GM21737 (cell line): ENCODE results near the gene COBLL1.

Experiments
- ATAC-seq: cut with Tn5 transposase; IDR thresholded peaks from one replicate; pipeline ENCODE4 v1.9.1; 2021; ENCODE audit warnings: mild to moderate bottlenecking, moderate library complexity; ENCODE audit not compliant: unreplicated experiment

Gene COBLL1

DNA sequence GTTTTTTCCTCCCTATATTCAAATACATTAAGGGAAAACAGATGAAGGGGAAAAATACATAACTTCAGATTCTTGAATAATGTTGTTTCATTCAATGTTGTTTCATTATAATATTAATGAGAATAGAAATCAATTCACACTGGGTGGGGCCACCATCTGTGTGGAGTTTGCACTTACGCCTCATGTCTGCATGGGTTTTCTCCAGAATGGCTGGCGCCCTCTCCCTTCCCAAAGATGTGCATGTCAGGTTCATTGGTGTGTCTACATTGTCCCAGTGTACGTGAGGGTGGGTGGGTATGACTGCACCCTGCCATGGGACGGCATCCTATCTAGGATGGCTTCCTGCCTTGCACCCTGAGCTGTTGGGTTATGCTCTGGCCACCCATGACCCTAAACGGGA is 51.7 kb downstream of the COBLL1 start:
- ATAC-seq, result no peak

DNA sequence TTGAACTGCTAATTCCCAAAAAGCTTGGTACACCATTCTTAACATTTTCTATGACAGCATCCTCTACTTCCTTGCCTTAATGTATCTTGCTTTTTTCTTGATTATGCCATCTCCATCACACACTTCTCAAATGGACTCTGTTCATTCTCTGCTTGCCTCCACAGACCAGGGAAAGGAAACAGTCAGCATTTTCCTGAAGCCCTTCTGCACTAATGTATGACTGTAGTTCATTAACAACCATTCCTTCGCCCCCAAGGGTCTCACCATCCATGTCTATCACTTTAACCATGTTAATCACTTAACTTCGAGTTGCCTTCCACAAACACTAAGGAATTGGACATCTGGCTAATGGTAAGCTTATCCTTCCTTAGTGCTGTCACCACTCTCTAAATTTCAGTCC is 54.8 kb downstream of the COBLL1 start:
- ATAC-seq, result no peak

DNA sequence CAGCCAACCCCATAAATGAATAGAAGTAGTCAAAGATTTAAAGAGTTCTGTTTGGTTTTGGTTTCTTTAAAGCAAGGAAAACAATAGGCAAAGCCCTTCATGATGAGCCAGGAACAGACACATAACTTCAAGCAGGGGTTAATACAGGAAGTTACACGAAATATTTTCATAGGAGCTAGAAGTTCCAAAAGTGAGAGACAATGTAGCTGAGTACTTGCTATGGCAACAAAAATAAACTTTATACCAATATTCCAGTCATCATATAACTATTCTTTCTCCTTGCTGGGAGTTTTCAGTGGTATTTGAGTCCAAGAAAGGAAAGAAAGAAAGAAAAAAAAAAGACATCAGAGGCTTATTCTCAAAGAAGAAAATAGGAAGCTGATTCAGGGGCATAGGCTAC is 56.2 kb downstream of the COBLL1 start:
- no peak for ATAC-seq

DNA sequence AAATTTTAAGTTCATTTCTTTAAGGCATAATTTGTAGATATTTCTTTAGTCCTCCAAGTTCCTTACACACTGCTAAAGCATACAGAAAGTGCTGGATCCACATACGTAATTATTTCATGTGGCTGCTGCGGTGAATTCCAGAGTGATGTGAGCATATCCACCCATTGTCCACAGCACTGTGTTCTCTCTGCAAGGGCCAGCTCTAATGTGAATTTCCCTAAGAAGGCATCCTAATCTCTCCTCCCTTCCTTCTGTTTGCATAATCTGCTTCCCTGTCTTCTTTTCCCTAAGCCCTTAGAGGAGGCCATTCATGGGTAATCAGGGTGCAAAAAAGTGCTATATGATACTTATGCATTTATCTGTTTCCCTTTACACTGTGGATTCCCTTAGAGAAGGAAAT is 57.2 kb downstream of the COBLL1 start:
- no peak for ATAC-seq

DNA sequence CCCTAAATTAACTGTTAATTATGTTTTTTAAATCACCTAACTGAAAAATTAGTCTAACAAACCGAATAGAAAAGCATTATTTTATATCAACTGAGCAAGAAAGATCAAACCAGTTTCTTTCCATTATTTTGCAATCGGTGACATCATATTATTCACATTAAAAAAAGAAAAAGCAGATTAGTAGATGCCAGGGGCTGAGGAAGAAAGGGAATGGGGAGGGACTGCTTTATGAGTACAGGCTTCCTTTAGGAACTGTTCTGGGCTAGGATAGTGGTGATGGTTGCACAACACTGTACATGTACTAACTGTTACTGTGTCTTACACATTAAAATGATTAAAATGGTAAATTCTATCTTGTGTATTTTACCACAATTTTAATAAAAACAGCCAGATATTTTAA is 59.3 kb downstream of the COBLL1 start:
- no peak for ATAC-seq

DNA sequence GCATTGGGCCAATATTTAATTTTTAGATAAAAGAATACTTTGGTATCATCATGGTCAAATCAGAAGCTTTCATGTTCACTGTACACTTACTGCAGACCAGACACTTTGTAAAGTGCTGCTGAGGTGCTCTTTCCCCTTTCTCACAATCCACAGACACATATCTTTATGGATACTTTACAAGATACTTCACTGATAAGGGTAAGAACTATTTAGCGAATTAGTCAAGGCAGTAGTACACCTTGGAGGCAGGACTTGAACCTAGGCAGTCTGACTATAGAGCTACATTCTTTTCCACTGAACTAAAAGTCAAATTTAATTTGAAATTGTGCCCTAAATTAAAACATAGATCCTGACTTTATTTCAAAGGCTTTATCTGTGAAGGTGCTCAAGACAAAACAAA is 60.2 kb downstream of the COBLL1 start:
- ATAC-seq, result no peak

DNA sequence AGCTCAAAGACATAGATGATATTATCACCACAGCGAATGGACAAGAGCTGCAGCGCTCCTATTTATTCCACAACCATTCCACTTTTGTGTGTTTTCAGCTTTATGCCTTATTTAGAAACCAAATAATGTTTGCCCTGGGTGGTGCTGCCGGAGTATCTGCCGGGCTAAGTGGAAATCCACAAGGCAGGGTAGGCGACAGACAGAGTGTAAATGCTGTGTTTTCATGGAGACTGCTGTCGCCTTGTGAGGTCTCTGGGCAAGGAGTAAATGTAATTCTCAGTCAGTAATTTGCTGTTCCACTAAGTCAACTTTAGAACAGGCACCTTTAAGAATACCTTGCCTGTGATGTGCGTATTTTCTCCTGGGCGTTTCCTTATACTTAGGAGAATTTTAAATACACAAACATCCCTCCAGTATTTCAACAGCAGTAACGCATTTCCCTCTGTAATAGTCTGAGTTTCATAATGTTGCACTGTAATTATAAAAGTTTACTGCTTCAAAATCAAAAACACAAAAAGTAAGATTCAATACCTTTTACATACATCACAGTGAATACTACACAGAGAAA is 60.9 kb downstream of the COBLL1 start:
- ATAC-seq, result no peak

DNA sequence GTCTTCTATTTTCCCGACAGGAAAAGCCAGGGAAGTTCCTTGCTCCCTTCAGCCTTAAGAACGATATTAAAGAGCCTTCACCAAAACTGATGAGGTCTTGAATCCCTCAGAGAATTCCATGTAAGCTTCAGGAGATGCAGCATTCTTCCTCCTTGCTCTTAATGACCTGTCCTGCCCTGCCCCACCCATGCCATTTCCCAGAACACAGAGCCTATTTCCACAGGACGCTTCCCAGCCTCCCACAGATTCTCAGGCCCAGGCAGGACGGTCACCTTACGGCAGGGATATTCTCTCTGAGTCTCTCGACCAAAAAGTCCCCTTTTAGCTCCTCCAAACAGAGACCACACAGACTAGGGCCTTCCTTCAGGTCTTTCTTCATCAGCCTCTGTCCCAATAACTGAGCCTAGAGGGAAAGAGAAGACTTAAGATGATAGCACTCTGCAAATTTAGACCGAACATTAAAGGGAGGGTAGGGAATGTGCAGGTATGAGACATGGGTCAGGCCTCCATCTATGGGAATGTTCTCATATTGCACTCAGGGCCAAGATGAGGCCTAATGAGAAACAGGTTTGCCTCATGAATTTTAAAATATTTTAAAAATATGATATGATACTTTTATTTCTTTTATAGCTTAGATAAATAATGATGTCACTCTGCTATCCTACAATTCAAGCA is 62.1 kb downstream of the COBLL1 start:
- no peak for ATAC-seq

DNA sequence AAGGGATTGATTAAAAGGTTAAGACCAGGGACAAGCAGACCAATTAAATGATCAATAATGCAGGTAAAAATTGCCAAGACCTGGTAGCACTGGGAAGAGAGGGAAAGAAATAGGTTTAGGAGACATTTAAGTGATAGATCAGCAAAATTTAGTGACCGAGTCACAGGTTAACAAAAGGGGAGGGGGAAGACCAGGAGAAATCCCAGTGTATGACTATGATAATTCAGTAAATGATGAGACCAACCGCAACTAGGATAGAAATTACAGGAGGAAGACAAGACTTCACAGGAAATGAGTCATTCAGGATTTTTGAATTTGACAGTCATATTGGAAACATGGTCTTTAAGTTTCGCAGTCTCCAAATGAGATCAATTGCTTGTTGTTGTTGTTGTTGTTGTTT is 62.9 kb downstream of the COBLL1 start:
- no peak for ATAC-seq

DNA sequence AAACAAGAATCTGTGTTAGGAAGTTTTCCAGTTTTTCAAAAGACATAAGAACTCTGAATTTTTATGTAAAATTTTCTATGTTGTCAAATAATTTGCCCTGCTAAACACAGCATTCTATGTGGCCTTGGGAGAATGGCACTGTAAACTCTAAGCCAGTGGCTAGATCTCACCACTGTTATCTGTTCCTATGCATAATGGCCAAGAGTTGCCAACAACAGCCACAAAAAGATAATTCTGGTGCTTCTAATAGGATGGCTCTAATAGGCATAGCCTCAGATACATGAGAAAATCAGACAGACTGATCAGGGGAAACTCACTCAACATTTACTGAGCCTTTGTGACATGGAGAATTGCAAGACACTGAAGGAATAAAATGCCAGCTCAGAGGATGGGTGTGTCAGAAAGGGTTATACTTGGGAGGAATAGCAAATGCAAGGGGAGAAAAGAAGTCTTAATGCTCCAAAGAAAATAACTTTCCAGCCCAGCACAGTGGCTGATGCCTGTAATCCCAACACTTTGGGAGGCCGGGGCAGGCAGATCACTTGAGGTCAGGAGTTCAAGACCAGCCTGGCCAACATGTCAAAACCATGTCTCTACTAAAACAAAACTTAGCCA is 63.7 kb downstream of the COBLL1 start:
- no peak for ATAC-seq

DNA sequence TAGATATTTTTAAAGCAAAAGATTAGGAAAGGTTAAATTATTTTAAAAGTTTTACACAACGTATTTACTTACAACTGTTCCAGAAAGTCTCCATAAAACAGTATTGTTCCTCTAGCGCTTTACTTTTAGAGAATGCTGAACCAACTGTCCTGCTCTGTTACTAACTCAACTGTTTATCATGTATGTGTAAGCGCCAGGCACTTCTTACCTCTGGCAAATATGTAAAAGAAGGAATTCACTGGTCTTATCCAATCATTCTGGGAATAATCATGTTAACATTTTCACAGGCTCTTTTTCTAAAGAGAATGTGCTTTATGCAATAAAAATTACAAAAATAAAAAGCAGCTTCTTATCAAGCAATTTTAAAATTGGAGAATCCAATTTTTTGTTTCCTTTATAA is 68.0 kb downstream of the COBLL1 start:
- no peak for ATAC-seq

DNA sequence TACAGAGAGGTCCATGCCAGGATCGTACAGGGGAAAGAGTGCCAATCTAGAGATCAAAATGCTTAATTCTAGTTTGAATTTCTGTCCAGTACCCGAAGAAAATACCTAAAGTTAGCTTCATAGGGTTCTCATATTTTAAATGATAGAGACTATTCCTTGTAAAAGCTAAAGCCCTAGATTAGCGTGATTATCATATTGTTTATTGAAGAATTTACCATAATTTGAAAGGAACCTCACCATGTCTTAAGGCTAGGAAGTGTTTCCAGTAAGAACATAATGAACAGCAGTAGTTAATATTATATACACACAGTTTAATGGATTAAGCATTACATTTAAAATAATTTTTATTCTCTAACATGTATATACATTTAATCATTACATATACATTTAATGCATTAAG is 68.5 kb downstream of the COBLL1 start:
- no peak for ATAC-seq

DNA sequence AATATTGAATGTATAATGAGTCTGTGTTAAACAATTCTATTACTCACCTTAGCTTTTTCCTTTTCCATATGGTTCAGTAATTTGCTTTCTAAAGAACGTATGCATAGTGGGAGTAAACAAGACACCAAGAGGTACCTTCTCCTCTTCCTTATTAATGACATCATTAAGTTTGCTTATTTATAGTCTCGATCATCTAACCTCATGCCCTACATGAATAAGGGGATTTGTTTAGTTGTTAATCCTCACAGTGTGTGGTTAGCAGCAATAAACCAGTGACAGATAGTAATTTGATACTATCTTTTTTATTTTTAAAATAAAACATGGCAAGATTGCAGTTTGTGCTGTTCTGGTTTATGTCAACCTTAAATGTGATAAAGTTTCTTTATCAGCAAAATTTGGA is 69.7 kb downstream of the COBLL1 start:
- no peak for ATAC-seq

DNA sequence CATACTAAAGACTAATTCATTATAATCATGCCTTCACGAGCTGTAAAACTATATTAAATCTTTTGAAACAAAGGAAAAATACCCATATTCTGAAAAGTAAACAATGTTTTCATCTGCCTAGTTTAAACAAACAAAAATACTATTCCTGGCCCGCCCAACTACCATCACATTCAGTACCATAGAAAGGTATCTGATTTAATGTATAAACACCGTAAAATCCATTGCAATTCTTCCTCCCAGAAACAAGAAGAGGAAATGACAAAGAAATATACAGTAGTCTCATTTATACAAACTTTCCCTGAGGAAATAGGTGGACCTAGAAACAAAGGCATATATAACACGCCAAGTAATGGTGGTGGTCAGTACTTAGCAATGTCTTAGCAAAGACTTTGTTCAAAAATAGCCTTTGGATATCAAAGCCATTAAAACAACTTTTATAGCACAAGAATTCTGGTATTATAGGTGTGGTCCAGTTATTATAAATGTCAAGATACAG is 71.2 kb downstream of the COBLL1 start:
- no peak for ATAC-seq

DNA sequence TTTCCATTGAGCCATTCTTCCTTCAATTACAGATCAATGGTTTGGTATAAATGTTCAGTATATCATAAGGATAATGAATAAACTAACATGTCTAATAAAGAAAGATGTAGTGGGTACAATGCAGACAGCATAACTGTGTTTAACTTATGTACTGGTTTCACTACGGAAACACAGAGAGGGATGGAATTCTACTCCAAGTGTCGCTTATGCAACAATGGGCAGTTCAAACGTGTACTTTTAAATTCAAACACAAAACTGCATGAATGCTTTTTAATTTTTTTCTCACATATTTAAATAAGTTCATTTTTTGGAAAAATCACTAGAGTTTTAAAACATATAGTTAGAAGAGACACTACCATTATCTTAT is 74.7 kb downstream of the COBLL1 start:
- ATAC-seq, result no peak

DNA sequence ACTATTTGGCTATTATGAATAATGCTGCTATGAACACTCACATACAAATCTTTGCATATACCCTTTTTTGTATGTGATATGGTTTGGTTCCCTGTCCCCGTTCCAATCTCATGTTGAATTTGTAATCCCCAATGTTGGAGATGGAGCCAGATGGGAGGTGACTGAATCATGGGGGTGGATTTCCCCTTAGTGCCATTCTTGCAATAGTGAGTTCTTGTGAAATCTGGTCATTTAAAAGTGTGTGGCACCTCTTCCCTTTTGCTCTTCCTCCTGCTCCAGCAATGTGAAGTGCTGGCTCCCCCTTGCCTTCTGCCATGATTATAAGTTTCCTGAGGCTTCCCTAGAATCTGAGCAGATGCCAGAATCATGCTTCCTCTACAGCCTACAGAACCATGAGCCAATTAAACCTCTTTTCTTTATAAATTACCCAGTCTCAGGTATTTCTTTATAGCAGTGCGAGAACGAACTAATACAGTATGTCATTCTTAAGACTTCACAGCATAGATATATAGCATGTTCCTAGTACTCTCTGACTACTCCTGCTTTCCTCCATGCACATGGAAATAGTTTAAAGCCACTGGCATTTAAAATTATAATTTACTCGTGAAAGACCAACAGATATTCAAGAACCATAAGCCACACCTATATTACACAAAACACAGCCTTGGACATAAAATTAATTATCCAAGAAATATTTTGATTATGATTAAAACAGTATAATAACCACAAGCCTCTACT is 75.2 kb downstream of the COBLL1 start:
- ATAC-seq, result no peak

DNA sequence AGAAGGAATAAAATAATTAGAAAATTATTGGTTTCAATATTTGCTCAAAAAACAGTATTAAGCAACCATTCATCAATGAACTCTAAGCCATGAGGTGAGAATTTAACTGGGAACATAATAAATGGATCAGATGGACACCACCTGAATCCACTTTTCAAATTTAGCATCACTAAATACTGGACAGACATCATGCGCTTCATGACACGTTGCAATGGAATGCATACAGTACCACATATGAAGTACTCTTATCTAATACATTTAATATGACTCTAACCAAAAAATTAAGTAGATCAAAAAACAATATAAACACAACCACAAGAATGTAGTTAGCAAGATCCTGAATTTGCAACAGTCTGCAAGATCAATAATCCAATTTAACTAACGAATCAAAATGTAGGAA is 76.6 kb downstream of the COBLL1 start:
- ATAC-seq, result no peak

DNA sequence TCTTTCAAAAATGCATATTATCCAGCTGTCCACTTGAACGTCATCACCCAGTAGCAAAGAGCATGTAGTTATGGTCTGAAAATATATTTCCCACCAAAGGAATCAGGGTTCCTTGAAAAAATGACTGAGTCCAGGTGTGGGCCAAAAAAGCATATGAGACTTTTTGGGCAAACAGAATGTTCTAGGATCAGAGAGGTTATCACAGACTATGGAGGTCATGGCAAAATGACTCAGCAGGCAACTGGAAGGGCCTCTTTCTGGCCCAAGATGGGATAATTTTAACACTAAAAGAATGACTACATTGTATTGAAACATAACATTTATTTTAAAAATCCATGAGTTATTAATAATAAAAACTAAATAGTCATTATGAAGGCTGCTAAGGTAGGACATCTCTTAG is 77.1 kb downstream of the COBLL1 start:
- no peak for ATAC-seq

DNA sequence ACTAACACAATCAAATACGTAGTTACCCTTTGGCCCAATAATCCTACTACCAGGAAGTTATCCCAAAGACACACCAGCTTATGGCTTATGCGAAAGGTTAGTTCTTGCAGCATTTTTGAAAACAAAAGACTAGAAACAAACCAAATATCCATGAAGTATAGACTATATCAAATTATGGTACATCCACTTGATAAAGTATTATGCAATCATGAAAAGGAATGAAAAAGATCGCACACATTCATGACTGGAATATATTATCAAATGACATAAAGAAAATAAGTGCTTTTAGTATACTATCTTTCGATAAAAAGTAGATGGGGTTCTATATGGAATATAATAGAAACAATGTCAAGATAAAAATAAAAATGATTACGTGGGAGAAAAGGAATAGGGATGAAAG is 78.2 kb downstream of the COBLL1 start:
- ATAC-seq, result no peak

DNA sequence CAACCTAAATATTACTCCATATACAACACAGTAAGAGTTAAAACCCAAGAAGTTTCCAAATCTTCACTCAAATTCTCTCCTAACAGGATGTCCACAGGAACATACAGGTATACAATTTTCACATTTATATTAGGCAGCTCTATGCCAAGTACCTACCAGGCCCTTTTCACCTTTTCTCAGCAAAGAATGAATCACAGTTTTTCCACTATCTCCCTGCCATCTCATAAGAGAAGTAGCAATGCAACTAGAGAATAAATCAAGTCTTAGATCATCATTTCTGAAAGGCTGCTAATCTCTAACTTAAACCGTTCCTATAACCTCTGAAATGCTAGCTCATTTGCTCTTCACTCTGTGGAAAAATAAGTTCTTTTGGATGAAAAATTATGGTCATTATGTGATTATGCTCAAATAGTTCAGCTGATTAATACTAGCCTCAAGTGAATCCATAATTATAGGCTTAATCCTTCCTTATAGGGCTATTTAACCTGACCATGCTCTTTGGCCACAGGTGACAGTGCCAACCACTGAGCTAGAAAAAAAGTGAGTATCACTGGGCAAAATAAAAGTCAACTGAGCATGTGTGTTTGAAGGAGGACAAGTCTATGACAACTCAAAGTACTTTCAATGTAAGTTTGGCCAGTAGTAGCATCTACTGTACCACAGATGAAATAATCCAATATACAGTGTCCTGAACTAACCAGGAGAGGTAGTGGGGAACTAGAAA is 79.7 kb downstream of the COBLL1 start:
- ATAC-seq, result peak; percentile 13

DNA sequence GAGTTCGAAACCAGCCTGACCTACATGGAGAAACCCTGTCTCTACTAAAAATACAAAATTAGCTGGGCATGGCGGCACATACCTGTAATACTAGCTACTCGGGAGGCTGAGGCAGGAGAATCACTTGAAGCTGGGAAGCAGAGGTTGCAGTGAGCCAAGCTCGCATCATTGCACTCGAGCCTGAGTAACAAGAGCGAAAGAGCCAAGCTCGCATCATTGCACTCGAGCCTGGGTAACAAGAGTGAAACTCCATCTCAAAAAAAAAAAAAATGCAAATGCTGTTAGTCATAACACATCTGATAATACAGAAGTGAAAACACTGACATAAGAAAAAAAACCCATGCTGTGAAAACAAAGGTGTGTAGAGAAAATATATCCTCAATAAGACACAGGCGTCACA is 80.4 kb downstream of the COBLL1 start:
- ATAC-seq, result peak; percentile 98
